GDM1 (cell line): Measurements from ENCODE around the gene GREB1.

Experiments
- DNase-seq: peaks from one replicate; lab custom pipeline; 2025; lab: John Stamatoyannopoulos, UW

GREB1 gene

GRCh38 chr2:11559786-11560155 is 25.9 kb downstream of the GREB1 start:
- no peak for DNase-seq

DNA sequence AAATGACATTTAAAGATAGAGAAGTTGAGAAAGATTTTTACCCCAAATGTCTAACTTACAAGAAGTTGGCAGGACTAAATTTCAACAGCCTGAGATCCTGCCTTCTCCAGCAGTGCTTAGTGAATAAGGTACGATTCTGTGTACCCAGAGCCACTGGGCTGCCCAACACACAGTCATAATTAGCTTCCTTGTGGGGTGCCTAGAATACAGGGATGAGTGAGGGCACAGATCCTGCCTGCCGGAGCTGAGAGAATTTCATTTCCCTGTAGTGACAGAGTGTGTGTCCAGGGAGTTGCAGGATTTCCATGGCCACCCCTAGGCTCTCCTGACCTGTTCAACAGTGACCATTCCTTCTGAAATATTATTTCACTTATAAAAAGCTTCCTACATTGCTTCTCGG is 27.0 kb downstream of the GREB1 start:
- DNase-seq: no peak

- DNase-seq: no peak
Observed at GRCh38 chr2:11562011-11562410, 28.2 kb downstream of the GREB1 start.

GRCh38 chr2:11562476-11562875 is 28.6 kb downstream of the GREB1 start:
- DNase-seq: no peak

- DNase-seq: no peak
Observed at GRCh38 chr2:11563784-11564666, 30.2 kb downstream of the GREB1 start.

- no peak for DNase-seq
Observed at GRCh38 chr2:11564816-11565567, 31.1 kb downstream of the GREB1 start.

- no peak for DNase-seq
Observed at GRCh38 chr2:11566383-11566782, 32.5 kb downstream of the GREB1 start.

DNA sequence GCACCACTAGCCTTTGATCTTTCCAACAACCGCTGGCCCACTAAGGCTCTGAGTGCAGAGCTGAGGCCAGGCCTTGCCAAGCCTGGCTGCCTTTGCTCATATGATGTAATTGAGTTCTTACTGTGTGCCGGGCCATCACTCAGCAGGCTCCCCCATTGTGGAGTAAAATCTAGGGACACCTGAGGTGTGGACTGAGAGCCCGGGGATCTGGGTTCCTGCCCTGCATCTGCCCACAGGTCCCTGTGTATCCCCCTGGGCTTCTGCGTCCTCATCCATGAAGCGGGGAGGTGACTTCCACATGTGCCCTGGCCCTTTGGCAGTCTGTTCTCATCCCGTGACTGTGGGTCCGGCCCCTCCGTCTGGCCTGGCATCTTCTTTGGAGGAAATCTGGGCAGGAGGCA is 33.8 kb downstream of the GREB1 start:
- DNase-seq: no peak

- no peak for DNase-seq
Observed at GRCh38 chr2:11568436-11568835, 34.6 kb downstream of the GREB1 start.

DNA sequence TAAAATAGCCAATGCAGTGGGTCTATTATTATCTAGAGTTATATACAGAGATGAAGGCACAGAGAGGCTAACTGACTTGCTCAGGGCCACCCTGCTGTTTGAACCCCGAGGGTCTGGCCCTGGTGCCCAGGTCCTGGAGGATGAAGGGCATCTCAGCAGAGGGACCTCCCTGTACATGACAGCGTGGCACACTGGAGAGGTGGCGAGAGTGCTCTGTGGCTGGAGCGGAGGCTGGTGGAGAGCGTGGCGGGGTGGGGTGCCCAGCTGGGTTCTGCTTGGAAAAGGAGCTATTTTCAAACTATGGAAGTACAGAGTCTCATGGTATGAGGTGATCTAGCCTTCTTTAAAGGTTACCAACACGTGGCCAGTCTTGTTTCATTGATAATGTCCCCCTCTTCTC is 35.8 kb downstream of the GREB1 start:
- no peak for DNase-seq

DNA sequence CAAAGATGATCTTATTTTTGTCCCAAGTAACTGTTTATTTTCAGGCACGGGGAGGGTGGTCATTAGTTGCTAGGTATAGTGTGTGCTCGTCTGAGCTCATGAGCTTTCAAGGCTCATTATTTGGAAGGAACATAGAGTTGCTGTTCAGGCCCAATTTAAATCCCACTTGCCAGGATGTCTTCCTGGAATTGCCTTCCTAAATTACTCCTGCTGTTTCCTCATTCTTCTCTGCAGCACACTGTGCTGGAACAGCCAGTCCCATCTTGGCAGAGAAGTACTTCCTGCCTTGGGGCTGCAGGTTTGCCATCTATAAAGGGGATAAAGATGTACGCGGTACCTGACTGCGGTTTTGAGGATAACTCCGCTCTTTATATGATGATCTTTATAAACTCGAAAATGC is 37.3 kb downstream of the GREB1 start:
- DNase-seq: no peak

- no peak for DNase-seq
Observed at GRCh38 chr2:11572996-11573395, 39.2 kb downstream of the GREB1 start.

DNA sequence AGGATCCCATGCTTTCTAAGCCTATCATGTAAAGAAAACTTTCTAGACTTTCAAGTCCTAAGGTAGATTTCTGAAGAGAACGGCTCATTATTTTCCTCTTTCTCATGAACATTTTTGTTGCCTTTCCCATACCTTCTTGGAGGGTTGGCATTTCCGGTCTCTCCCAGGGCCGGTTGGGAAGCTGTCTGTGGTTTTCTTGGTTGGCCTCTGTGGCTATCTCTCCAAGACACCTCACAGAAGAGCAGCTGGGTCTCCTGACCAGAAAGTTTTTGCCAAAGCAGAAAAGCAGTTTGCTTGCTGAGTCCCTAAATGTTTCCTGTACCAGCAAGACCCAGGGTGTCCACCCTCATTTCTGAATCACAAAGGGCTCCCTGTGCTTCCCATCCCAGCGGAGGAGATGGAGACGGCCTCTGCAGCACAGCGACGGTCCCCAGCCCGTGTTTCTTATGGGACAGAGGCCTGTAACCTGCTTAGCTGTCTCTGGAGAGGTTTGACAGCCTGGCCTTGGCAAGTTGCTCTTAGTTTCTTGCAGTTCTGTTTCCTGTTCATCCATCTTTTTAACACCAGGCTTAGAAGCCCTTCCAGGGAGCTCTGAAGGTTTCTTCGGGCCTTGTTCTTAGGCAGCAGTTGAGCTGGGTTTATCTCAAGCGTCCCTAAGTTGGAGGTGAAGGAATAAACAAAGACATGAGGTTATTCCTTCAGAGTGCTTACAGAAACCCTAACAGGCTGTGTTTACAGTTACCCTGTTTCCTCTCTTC is 39.8 kb downstream of the GREB1 start:
- DNase-seq: no peak

DNA sequence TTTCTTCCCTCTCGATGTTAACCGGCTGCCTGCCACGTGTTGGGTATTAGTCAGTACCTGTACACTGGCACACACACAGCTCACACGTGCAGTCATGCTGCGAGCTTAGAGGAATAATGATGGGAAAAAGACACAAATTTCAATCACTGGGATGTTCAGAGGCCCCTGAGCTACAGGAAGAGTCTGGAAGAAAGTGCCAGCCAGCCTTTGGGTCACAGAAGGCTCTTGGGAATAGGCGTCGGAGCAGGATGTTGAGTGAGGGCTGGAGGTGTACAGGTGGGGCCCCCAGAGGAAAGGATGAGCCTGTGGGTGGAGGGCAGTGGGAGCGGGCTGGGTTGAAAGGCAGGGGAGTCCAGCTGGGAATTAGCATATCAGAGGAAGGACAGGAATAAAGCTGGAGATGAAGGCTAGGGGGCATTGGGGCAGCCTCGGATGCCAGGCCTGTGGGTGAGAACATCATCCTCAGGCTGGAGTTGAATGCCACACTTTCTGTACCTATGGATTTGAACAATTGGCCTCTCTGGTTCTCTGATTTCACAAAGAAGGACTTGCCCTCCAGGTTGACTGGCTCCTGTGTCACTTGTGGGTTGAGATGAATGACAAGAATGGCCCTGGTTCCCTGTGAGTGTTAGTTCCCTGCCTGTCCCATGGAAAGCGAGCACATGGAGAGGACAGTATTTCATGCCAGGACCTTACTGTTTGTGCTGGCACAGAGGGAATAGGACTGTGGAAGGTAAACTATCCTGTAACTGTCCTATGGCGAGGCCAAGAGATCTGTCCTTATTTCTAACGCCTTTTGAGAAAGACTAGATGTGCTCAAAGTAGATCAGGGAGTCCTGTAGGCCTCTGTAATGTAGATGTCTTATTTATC is 40.6 kb downstream of the GREB1 start:
- DNase-seq: no peak

GRCh38 chr2:11576398-11576797 is 42.6 kb downstream of the GREB1 start:
- no peak for DNase-seq

DNA sequence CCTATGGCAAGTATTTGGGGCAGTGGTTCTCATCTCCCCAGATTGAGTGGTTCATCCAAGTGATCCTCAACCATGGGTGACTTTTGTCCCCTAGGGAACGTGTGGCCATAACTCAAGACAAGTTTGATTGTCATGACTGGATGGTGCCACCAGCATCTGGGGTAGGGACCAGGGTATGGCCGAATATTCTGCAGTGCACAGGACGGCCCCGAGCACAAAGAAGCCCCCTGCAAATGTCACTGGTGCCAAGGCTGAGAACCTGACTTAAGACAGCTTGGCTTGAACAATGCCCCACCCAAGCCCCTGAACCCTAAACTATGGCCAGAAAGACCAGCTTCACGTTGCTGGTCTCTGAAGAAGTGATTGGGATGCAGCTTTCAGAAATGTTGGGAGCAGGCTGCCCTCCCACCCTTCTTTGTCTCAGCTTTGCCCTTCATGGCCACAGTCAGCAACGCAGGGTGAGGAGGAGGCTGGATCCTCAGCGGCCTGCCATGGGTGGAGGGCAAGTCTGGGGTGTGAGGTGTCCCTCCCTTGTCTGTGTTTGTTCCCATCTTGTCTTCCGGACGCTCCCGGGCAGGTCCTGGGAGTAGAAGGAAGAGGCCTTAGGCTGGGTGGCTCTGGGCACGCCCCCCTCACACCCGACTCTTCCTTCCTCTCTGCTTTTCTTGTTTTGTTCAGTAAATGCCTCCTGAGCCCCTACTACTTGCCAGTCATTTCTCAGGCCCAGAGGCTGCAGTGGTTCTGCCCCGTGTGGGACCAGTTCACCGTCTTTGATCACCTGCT is 43.4 kb downstream of the GREB1 start:
- DNase-seq: no peak

DNA sequence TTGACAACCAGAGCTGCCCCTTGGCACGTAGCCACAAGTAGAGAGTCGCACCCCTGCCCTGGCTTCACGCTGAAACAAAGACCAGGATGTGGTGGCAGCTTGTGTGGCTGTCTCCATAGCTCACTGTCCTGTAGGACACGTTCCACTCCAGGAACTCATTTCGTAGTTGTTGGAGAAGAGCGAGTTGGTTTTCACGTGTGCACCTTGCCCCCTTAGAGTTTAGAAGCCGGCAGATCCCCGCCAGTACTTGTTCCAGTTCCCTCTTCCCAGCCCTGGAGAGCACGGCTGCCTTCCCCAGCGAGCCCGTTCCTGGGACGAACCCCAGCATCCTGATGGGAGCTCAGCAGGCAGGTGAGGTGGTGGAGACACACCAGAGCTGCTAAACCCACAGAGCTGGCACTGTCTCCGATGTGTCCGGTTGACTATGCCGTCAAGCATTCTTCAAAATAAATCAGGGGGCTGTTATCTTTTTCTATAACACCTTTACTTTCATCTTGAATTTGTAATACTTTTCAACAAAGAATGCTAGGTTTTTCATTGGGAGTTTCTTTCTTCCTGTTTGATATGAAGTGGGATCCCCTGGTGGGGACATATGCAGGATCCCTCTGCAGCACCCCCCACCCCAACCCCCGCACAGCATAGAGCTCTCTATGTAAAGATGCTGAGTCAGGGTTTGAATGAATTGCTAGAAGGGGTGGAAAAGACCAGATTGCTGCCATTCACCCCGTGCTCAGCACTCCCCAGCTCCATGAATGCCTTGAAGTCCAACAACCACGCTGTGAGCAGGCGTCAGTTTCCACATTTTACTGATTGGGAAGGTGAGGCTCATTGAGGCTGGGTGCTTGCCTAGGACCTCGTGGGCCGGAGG is 44.5 kb downstream of the GREB1 start:
- no peak for DNase-seq

DNA sequence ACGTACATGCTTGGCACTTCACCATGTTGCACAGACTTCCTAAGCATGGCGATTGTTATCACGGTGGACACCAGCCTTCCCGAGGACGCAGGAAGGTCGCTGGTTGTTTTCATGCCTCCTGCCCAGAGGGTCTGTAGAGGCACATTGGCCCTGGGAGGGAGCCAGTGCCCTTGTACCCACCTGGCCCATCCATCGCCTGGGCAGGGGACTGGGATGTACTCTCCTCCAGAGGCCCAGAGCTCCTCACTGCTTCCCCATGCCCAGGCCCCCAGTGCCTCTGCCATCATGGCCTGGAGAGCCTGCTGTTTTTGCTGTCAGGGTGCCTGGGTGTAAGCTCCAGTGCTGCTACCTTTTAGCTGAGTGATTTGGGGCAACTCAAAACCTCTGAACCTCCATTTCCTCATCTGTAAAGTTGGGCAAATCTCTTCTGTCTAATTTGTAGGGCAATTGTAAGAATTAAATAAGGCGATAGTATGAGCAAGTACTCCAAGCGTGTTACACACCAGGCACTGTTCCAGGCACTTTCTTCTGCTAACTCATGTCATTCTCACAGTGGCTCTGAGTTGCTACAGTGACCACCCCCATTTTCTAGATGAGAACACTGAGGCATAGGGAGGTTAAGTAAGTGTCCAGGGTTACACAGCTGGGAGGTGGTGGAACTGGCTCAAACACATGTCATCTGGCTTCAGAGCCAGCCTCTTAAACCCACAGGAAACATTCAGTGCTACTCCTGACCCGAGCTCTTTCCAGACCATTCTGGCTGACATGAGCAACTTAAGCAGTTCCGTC is 45.3 kb downstream of the GREB1 start:
- no peak for DNase-seq
